Measurements from ENCODE around the gene MIB1. TPM values are rescaled to one million over a fixed set of nuclear protein-coding genes. Genes with fewer than 3 reads are reported as not detected.

MIB1 gene
- 58.9 TPM for total RNA-seq
- 10 to 100 TPM; 24.4 to 47.9 (median 40.5) TPM for polyA plus RNA-seq (ENCODE audit: insufficient read depth in 1 of 8, insufficient read length in 8 of 8, low replicate concordance in 1 of 8)
- long read RNA-seq, donor 1, full-length matches to known transcripts, result 3 of 3 reads
- long read RNA-seq, donor 1, partial matches to known transcripts, result 0 of 3 reads
- long read RNA-seq, donor 1, other reads (novel, unspliced or antisense), result 0 of 3 reads
- long read RNA-seq, donor 2, result 0 reads
- long read RNA-seq, donor 3, full-length matches to known transcripts, result 2 of 11 reads
- long read RNA-seq, donor 3, partial matches to known transcripts, result 9 of 11 reads
- long read RNA-seq, donor 3, other reads (novel, unspliced or antisense), result 0 of 11 reads
- long read RNA-seq, donor 4, full-length matches to known transcripts, result 1 of 104 reads
- long read RNA-seq, donor 4, partial matches to known transcripts, result 49 of 104 reads
- long read RNA-seq, donor 4, other reads (novel, unspliced or antisense), result 54 of 104 reads
- long read RNA-seq, donor 5, full-length matches to known transcripts, result 2 of 9 reads
- long read RNA-seq, donor 5, partial matches to known transcripts, result 7 of 9 reads
- long read RNA-seq, donor 5, other reads (novel, unspliced or antisense), result 0 of 9 reads
- long read RNA-seq, donor 6, full-length matches to known transcripts, result 3 of 191 reads
- long read RNA-seq, donor 6, partial matches to known transcripts, result 80 of 191 reads
- long read RNA-seq, donor 6, other reads (novel, unspliced or antisense), result 108 of 191 reads
- long read RNA-seq, donor 7, full-length matches to known transcripts, result 3 of 13 reads
- long read RNA-seq, donor 7, partial matches to known transcripts, result 10 of 13 reads
- long read RNA-seq, donor 7, other reads (novel, unspliced or antisense), result 0 of 13 reads
- long read RNA-seq, donor 8, full-length matches to known transcripts, result 1 of 399 reads
- long read RNA-seq, donor 8, partial matches to known transcripts, result 349 of 399 reads
- long read RNA-seq, donor 8, other reads (novel, unspliced or antisense), result 49 of 399 reads
- long read RNA-seq, donor 9, partial matches to known transcripts, result 43 of 114 reads
- long read RNA-seq, donor 9, other reads (novel, unspliced or antisense), result 71 of 114 reads
- long read RNA-seq, donor 10, full-length matches to known transcripts, result 2 of 358 reads
- long read RNA-seq, donor 10, partial matches to known transcripts, result 192 of 358 reads
- long read RNA-seq, donor 10, other reads (novel, unspliced or antisense), result 164 of 358 reads
- long read RNA-seq, donor 11, full-length matches to known transcripts, result 3 of 93 reads
- long read RNA-seq, donor 11, partial matches to known transcripts, result 35 of 93 reads
- long read RNA-seq, donor 11, other reads (novel, unspliced or antisense), result 55 of 93 reads

DNA sequence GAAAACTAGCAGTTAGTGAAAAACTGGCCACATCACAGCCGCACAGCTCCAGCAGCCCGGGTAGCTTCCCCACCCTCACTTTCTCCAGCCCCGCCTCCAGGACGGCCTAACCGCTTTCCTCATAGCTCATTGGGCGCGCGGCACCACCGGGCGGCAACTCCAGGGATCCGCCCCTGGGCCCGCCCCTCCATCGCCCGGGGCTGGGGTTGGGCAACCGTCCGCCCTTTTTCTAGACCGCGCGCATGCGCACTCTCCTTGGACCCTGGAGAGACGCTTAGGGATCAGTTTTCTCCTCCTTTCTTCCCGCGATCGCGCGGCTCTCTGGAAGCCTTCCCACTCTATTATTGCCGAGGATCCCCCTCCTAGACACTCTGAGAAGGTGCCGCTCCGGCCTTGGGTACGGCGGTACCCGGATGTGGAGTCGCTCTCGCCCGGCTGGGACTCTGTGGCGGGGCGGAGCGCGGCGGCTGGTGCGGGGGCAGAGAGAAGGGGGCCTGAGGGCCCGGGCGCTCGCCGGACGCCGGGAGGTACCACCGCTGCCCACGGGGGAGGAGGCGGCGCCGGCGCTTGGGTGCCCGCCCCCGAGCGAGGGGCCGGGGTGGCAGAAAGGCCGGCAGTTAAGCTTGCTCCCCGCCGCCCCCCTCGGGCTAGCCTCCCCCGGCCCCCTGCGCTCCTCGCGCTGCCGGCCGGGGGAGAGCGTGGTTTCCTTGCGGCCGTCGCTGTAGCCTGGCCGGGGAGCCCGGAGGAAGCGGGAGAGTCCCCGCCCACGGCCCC, at the start of gene MIB1:
Gene MIB1 (plus strand): TSS at position 255 of the 774 bp plus-strand sequence. CDS start 792 bp downstream, outside the sequence.
- Histone ChIP-seq H3K4me3 (ENCODE audit: low read length) (peak within 1 kb of the TSS; percentile 90), H3K27ac (ENCODE audit: low read length) (peak within 1 kb of the TSS; percentile 99), H3K27me3 (ENCODE audit: control insufficient read depth, insufficient read depth, low read length) (no peaks in the 10 kb centered on the region), H3K36me3 (ENCODE audit: control insufficient read depth, insufficient read depth, low read length) (no peaks in the 10 kb centered on the region), H3K9me3 (replicated peaks; ENCODE audit: control insufficient read depth, low read depth, low read length) (no peaks in the 10 kb centered on the region), H3K4me1 (ENCODE audit: control insufficient read depth, insufficient read depth, low read length) (peaks cover 4% of the 10 kb centered on the region)
- DNase-seq, result peak; percentile 99
- WGBS (ENCODE audit: insufficient coverage), result 0% methylated on average over 76 of the region's 76 CpGs

DNA sequence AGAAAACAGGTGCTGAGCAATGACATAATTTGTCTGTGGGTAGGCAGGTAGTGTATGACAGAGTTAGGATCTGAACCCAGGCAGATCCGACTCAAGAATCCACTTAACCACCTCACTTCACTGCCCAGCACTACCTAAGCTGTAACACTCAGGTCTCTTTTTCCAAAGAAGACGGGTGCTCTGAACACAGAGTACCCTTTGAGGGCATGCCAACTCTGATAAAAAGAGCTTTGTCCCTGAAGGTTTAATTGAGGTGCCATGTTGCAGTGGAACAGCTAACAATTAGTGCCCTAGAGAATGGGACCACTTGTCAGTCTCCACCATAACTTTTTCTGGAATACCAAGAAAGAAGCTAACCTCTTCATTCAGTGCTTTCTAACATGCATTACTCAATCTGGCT, 47.3 kb upstream of the MIB1 start:
- no peak for DNase-seq
- peaks cover 2% of the 10 kb centered on the region for H3K36me3 ChIP-seq (ENCODE audit: control insufficient read depth, insufficient read depth, low read length)
- no peaks in the 10 kb centered on the region for H3K4me1 ChIP-seq (ENCODE audit: control insufficient read depth, insufficient read depth, low read length)
- H3K9me3 ChIP-seq (replicated peaks; ENCODE audit: control insufficient read depth, low read depth, low read length), result peaks cover 7% of the 10 kb centered on the region
- no peak overlapping the region for H3K4me3 ChIP-seq (ENCODE audit: low read length)
- no peaks in the 10 kb centered on the region for H3K27me3 ChIP-seq (ENCODE audit: control insufficient read depth, insufficient read depth, low read length)
- no peak overlapping the region for H3K27ac ChIP-seq (ENCODE audit: low read length)
- 80% methylated on average over 1 of the region's 2 CpGs for WGBS (ENCODE audit: insufficient coverage)

GRCh38 chr18:21700528-21701075, 40.0 kb upstream of the MIB1 start:
- H3K4me1 ChIP-seq (ENCODE audit: control insufficient read depth, insufficient read depth, low read length), result peaks cover 6% of the 10 kb centered on the region
- peaks cover 6% of the 10 kb centered on the region for H3K36me3 ChIP-seq (ENCODE audit: control insufficient read depth, insufficient read depth, low read length)
- H3K4me3 ChIP-seq (ENCODE audit: low read length), result no peak overlapping the region
- 80% methylated on average over 3 of the region's 6 CpGs for WGBS (ENCODE audit: insufficient coverage)
- no peaks in the 10 kb centered on the region for H3K27me3 ChIP-seq (ENCODE audit: control insufficient read depth, insufficient read depth, low read length)
- DNase-seq, result no peak
- H3K27ac ChIP-seq (ENCODE audit: low read length), result no peak overlapping the region
- H3K9me3 ChIP-seq (replicated peaks; ENCODE audit: control insufficient read depth, low read depth, low read length), result no peaks in the 10 kb centered on the region

- no peak overlapping the region for H3K27ac ChIP-seq (ENCODE audit: low read length)
- H3K27me3 ChIP-seq (ENCODE audit: control insufficient read depth, insufficient read depth, low read length), result no peaks in the 10 kb centered on the region
- peaks cover 6% of the 10 kb centered on the region for H3K4me1 ChIP-seq (ENCODE audit: control insufficient read depth, insufficient read depth, low read length)
- no peaks in the 10 kb centered on the region for H3K9me3 ChIP-seq (replicated peaks; ENCODE audit: control insufficient read depth, low read depth, low read length)
- H3K4me3 ChIP-seq (ENCODE audit: low read length), result no peak overlapping the region
- no CpG with 5 or more reads among the region's 2 CpGs for WGBS (ENCODE audit: insufficient coverage)
- H3K36me3 ChIP-seq (ENCODE audit: control insufficient read depth, insufficient read depth, low read length), result peaks cover 6% of the 10 kb centered on the region
- DNase-seq, result no peak
These were observed 39.0 kb upstream of the MIB1 start for GRCh38 chr18:21701621-21702020.

DNA sequence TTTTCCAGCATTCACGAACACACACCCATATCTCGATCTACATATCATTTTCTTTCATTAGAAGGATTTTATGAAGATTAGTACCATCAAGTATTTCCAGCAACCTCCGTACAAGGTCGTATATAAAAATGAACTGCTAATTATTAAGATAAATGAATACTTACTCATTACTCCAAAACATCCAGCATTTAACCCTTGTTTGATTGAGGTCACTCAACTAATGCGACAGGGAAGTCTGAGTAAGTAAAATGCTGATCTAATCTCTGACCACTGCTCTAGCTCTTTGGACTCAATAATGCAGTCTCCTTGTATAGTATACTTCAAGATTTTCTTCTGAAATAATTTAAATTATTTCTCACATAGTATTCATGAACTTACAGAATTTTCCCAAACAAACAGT, 38.0 kb upstream of the MIB1 start:
- no peak for DNase-seq
- Histone ChIP-seq H3K27ac (ENCODE audit: low read length) (no peak overlapping the region), H3K27me3 (ENCODE audit: control insufficient read depth, insufficient read depth, low read length) (no peaks in the 10 kb centered on the region), H3K9me3 (replicated peaks; ENCODE audit: control insufficient read depth, low read depth, low read length) (no peaks in the 10 kb centered on the region), H3K4me1 (ENCODE audit: control insufficient read depth, insufficient read depth, low read length) (peaks cover 6% of the 10 kb centered on the region), H3K36me3 (ENCODE audit: control insufficient read depth, insufficient read depth, low read length) (peaks cover 6% of the 10 kb centered on the region), H3K4me3 (ENCODE audit: low read length) (no peak overlapping the region)
- no CpG with 5 or more reads among the region's 5 CpGs for WGBS (ENCODE audit: insufficient coverage)

DNA sequence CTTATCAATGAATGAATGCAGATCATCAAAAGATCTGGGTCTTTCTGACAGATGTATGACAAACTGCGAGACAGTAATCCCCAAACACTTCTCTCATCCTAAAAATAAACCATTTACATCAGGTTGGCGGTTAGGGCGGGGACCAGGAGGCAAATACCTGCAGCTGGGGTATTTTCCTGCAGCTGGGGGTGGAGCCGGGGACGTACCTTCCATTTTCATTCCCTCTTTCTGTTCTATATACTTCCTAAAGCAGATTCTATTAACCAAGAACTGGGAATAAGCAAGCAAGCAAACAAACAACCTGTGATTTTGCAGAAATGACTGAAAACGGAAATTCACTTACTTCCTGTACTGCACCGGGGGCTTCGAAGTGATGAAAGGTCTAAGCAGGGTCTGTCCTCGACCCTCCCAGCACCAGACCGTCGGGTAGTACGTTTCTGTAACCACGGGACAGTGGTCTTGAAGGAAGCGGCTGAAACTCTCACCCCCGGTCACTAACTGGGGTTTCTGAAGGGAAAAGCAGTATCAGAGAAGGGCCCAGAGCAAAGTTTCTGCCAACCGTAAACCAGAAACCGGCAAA, 37.3 kb upstream of the MIB1 start:
- WGBS (ENCODE audit: insufficient coverage), result 1% methylated on average over 12 of the region's 17 CpGs
- H3K27ac ChIP-seq (ENCODE audit: low read length), result peak overlapping the region; percentile 71
- H3K9me3 ChIP-seq (replicated peaks; ENCODE audit: control insufficient read depth, low read depth, low read length), result no peaks in the 10 kb centered on the region
- peaks cover 6% of the 10 kb centered on the region for H3K4me1 ChIP-seq (ENCODE audit: control insufficient read depth, insufficient read depth, low read length)
- peak overlapping the region; percentile 73 for H3K4me3 ChIP-seq (ENCODE audit: low read length)
- DNase-seq, result no peak
- no peaks in the 10 kb centered on the region for H3K27me3 ChIP-seq (ENCODE audit: control insufficient read depth, insufficient read depth, low read length)
- H3K36me3 ChIP-seq (ENCODE audit: control insufficient read depth, insufficient read depth, low read length), result peaks cover 6% of the 10 kb centered on the region

DNA sequence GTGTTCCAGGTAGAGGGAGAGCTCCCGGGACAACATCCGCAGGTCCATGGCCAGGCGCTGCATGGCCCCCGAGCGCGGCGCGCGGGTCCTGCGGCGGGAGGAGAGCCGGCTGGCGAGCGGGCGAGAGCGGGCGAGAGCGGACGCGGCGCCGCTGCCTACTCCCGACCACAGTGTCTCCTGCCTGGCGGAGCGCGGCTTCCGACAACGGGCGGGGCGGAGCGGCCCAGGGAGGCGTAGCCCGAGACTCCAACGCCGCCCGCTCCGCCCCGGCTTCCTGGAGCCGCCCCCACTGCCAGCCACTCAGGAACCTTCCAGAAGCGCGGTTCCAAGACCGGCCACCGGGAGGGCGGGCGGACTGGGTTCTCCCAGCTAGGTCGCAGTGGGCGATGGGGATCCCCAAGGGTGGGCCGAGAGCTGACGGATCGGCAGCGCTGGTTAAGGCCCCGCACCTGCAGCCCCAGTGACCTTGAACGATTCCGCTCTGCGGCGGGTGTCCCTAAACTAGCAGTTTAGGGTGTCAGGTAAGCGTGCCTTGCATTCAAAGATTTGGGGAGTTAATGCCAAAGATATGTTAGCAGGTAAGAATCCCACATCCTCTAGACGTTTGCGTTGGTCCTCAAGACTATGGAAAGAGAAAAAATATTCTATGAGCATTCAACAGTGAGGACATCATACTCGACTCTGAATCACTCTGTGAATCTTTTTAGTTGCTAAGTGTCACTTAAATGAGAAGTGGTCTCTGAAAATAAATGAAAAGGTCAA, 35.8 kb upstream of the MIB1 start, which contains the start of gene ABHD3:
Gene ABHD3 (minus strand): TSS at position 172 of the 762 bp plus-strand sequence. CDS start 109 bp downstream, at position 63.
- Histone ChIP-seq H3K36me3 (ENCODE audit: control insufficient read depth, insufficient read depth, low read length) (peaks cover 4% of the 10 kb centered on the region), H3K4me3 (ENCODE audit: low read length) (peak within 1 kb of the TSS; percentile 73), H3K9me3 (replicated peaks; ENCODE audit: control insufficient read depth, low read depth, low read length) (no peaks in the 10 kb centered on the region), H3K4me1 (ENCODE audit: control insufficient read depth, insufficient read depth, low read length) (peaks cover 6% of the 10 kb centered on the region), H3K27ac (ENCODE audit: low read length) (peak within 1 kb of the TSS; percentile 82), H3K27me3 (ENCODE audit: control insufficient read depth, insufficient read depth, low read length) (no peaks in the 10 kb centered on the region)
- 3% methylated on average over 56 of the region's 60 CpGs for WGBS (ENCODE audit: insufficient coverage)
- DNase-seq, result peak; percentile 95

DNA sequence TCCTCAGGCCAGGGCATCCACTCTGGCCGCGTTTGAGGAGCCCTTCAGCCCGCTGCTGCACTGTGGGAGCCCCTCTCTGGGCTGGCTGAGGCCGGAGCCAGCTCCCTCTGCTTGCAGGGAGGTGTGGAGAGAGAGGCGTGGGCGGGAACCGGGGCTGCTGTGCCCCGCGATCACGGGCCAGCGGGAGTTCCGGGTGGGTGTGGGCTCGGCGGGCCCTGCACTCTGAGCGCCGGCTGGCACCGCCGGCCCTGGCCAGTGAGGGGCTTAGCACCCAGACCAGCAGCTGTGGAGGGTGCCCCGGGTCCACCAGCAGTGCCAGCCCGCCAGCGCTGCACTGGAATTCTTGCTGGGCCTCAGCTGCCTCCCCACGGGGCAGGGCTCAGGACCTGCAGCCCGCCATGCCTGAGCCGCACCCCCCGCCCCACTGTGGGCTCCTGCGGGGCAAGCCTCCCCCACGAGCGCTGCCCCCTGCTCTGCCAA, 34.2 kb upstream of the MIB1 start:
- WGBS (ENCODE audit: insufficient coverage), result 94% methylated on average over 25 of the region's 28 CpGs
- Histone ChIP-seq H3K27ac (ENCODE audit: low read length) (no peak overlapping the region), H3K27me3 (ENCODE audit: control insufficient read depth, insufficient read depth, low read length) (no peaks in the 10 kb centered on the region), H3K36me3 (ENCODE audit: control insufficient read depth, insufficient read depth, low read length) (peaks cover 2% of the 10 kb centered on the region), H3K4me1 (ENCODE audit: control insufficient read depth, insufficient read depth, low read length) (peaks cover 6% of the 10 kb centered on the region), H3K9me3 (replicated peaks; ENCODE audit: control insufficient read depth, low read depth, low read length) (no peaks in the 10 kb centered on the region), H3K4me3 (ENCODE audit: low read length) (no peak overlapping the region)
- no peak for DNase-seq

Data from muscle of leg (tissue), 16 donors.